Esophagus muscularis mucosa (tissue), 3 donors: ENCODE data around the gene PLXDC2.
A peak's percentile ranks its signal among the peaks of the same experiment; 100 is the strongest.

Experiments
- CTCF ChIP-seq, 3 experiments: fragments of 200-600 bp in 2 of 3; fragments of 450-650 bp in 1 of 3; sonication (generic) in 2 of 3; IDR thresholded peaks; one replicate each; pipeline ENCODE4 v1.5.1; 2017 to 2019; ENCODE audit warnings: antibody characterized with exemption in 3 of 3, mild to moderate bottlenecking in 2 of 3, moderate library complexity in 1 of 3
- POLR2A ChIP-seq: fragments of 450-650 bp; IDR thresholded peaks from one replicate; pipeline ENCODE4 v1.6.1; 2017; ENCODE audit warnings: antibody characterized with exemption, moderate library complexity, mild to moderate bottlenecking, low read depth
- POLR2AphosphoS5 ChIP-seq, 2 donors: sonication (generic); formaldehyde crosslinking; IDR thresholded peaks; one replicate each; pipeline ENCODE4 v1.6.1; 2017; ENCODE audit warnings: antibody characterized with exemption in 2 of 2

GRCh38 chr10:19826712-19827111, 10.5 kb downstream of the PLXDC2 start:
- TF ChIP-seq POLR2AphosphoS5 (IDR thresholded peaks at IDR 0.05): peak in 1 of 2 donors; percentile 41
- no peak for TF ChIP-seq POLR2A
- no peak for TF ChIP-seq CTCF (IDR thresholded peaks at IDR 0.05)
